ENCODE measurements around the gene R3HDM1. TPM values are rescaled to one million over a fixed set of nuclear protein-coding genes. Genes with fewer than 3 reads are reported as not detected.

R3HDM1 gene
- total and polyA plus RNA-seq, 11 donors: 5.7 to 24.3 (median 17.0) TPM

DNA sequence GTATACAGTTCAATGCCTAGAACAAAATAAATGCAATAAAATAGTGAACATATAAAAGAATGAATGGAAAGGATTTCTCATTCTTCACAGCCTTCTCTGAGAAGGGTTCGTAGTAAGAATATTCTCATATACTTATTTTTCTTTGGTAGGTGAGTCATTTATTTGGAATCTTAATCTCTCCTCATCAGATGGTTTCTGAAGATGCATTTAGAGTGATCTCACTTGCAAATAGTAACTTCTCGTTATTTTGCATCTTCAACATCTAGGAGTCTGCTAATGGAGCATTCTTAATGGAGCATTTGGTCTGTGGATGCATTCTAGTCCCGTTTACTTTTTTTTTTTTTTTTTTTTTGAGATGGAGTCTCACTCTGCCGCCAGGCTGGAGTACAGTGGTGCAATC lies 214.3 kb downstream of the R3HDM1 start:
- no peak overlapping the region for H3K27ac ChIP-seq
- DNase-seq (no peak), ATAC-seq (no peak)
- H3K4me3 ChIP-seq: no peak overlapping the region
- no peak for TF ChIP-seq POLR2A (IDR thresholded peaks at IDR 0.05)
- TF ChIP-seq, protein P1, sequence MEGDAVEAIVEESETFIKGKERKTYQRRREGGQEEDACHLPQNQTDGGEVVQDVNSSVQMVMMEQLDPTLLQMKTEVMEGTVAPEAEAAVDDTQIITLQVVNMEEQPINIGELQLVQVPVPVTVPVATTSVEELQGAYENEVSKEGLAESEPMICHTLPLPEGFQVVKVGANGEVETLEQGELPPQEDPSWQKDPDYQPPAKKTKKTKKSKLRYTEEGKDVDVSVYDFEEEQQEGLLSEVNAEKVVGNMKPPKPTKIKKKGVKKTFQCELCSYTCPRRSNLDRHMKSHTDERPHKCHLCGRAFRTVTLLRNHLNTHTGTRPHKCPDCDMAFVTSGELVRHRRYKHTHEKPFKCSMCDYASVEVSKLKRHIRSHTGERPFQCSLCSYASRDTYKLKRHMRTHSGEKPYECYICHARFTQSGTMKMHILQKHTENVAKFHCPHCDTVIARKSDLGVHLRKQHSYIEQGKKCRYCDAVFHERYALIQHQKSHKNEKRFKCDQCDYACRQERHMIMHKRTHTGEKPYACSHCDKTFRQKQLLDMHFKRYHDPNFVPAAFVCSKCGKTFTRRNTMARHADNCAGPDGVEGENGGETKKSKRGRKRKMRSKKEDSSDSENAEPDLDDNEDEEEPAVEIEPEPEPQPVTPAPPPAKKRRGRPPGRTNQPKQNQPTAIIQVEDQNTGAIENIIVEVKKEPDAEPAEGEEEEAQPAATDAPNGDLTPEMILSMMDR (IDR thresholded peaks at IDR 0.05): no peak
- H3K4me1 ChIP-seq: peaks cover 0 to 35% (median 26%) of the 10 kb centered on the region in 12 donors
- intact Hi-C loops (cut with DNase I): loop anchor here in 1 of 10 donors (10.0 kb wide), 1 partner anchor 211 kb away; the partner anchor contains the start of genes R3HDM1 and ZRANB3
- WGBS, 4 donors: 77 to 89% (median 86%) methylated on average over 4 of the region's 4 CpGs
- no peaks in the 10 kb centered on the region for H3K9me3 ChIP-seq
- peaks cover 0 to 50% (median 32%) of the 10 kb centered on the region in 9 donors for H3K36me3 ChIP-seq
- H3K27me3 ChIP-seq: no peaks in the 10 kb centered on the region

DNA sequence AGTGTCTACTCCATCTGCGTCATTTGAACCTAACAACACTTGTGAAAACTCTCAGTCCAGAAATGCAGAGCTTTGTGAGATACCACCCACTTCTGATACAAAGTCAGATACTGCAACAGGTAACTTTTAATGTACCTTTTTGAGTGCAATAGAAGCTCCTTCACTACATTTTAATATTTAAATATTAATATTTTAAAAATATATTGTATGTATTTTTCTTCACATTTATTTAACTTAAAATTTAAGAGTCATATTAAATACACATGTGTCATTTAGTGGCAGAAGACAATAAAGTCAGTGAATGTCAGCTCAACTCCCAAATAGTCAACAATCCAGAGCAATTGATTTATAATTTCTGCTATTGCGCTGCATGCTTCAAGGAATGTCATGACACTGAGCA lies 224.3 kb downstream of the R3HDM1 start:
- H3K4me3 ChIP-seq: no peak overlapping the region
- H3K9me3 ChIP-seq: peaks cover 0 to 22% (median 13%) of the 10 kb centered on the region in 12 donors
- intact Hi-C loops (cut with DNase I): no loop called here
- H3K4me1 ChIP-seq: no peaks in the 10 kb centered on the region
- H3K27ac ChIP-seq: no peak overlapping the region
- TF ChIP-seq, protein P1 (IDR thresholded peaks at IDR 0.05): no peak
- TF ChIP-seq POLR2A (IDR thresholded peaks at IDR 0.05): no peak
- WGBS, 4 donors: 97 to 100% (median 97%) methylated on average over 2 of the region's 2 CpGs
- peaks cover 3 to 97% (median 94%) of the 10 kb centered on the region in 9 donors for H3K36me3 ChIP-seq
- ATAC-seq (no peak), DNase-seq (no peak)
- H3K27me3 ChIP-seq: no peaks in the 10 kb centered on the region

DNA sequence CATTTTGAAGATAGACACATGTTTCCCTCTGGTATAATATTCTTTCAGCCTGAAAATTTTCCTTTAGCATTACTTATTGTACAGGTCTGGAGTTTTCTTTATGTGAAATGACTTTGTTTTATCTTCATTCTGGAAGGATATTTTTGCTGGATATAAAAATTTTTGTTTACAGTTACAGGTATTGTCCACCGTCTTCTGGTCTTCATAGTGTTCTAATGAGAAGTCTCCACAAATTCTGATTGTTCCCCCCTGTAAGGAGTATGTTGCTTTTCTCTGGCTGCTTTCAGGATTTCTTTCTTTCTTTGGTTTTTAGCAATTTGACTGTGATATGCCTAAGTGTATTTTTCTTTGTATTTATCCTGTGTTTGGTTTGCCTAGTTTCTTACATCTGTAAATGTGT lies 225.4 kb downstream of the R3HDM1 start:
- ATAC-seq: no peak
- Histone ChIP-seq H3K36me3 (peaks cover 3 to 100% (median 96%) of the 10 kb centered on the region in 9 donors), H3K4me1 (no peaks in the 10 kb centered on the region), H3K27ac (no peak overlapping the region), H3K9me3 (peaks cover 0 to 22% (median 13%) of the 10 kb centered on the region in 12 donors), H3K27me3 (no peaks in the 10 kb centered on the region), H3K4me3 (no peak overlapping the region)
- no peak for DNase-seq
- WGBS, 4 donors: 94 to 100% (median 99%) methylated on average over 1 of the region's 1 CpG
- no peak for TF ChIP-seq POLR2A (IDR thresholded peaks at IDR 0.05)
- TF ChIP-seq, protein P1 (IDR thresholded peaks at IDR 0.05): no peak
- intact Hi-C loops (cut with DNase I): no loop called here

DNA sequence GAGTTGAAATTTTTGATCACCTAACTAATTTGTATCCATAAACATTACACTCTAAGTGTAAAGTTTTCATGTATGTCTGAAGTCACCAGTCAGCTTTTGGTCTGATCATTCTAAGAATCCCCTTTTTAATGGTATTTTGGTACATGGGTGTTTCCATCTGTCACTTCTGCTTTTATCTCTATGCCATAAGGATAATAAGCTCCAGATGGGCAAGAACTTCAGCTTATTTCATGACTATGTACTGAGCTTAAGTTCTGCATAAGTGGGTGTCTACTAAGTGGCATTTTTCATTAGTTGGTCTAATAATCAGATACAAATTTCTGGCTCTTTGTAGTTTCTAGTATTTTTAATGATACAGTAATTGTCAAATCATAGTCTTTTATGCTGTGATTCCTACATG lies 230.7 kb downstream of the R3HDM1 start:
- Histone ChIP-seq H3K9me3 (peaks cover 0 to 10% (median 6%) of the 10 kb centered on the region in 12 donors), H3K4me3 (no peak overlapping the region), H3K27ac (no peak overlapping the region), H3K27me3 (no peaks in the 10 kb centered on the region), H3K36me3 (peaks cover 3 to 100% (median 97%) of the 10 kb centered on the region in 9 donors), H3K4me1 (no peaks in the 10 kb centered on the region)
- ATAC-seq (no peak), DNase-seq (no peak)
- TF ChIP-seq POLR2A (IDR thresholded peaks at IDR 0.05): no peak
- intact Hi-C loops (cut with DNase I): loop anchor here in 1 of 10 donors (10.0 kb wide), 1 partner anchor 597 kb away; no protein-coding TSS in a partner anchor

DNA sequence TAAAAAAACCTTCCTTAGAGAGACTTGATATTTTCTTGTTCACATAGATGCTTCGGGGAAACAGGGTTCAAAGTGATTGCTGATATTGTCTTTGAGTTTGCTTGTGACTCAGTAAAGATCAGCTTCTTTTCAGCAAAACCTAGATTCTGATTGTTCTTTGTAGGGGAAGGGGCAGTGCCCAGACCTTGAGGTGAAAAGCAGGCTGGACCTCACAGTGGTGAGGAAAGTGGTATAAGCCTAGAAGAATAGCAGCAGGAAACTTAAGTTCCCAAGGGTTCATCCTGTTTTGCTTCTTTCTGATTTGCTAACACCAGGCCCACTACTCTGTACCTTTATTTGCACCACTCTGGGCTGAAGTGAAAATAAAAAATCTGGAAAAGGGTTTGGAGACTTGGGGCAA lies 231.2 kb downstream of the R3HDM1 start:
- Histone ChIP-seq H3K9me3 (peaks cover 0 to 5% (median under 1%) of the 10 kb centered on the region in 12 donors), H3K4me3 (no peak overlapping the region), H3K27me3 (no peaks in the 10 kb centered on the region), H3K4me1 (no peaks in the 10 kb centered on the region), H3K27ac (no peak overlapping the region), H3K36me3 (peaks cover under 1 to 100% (median 97%) of the 10 kb centered on the region in 9 donors)
- intact Hi-C loops (cut with DNase I): loop anchor here in 1 of 10 donors (10.0 kb wide), 1 partner anchor 598 kb away; no protein-coding TSS in a partner anchor
- WGBS, 4 donors: 88 to 98% (median 95%) methylated on average over 1 of the region's 1 CpG
- DNase-seq (no peak), ATAC-seq (no peak)
- TF ChIP-seq, protein P1 (IDR thresholded peaks at IDR 0.05): no peak
- TF ChIP-seq POLR2A (IDR thresholded peaks at IDR 0.05): no peak

Data from heart left ventricle (tissue), 16 donors.